Left colon (tissue), 2 donors: ENCODE results near the gene RAD51B. TPM values are rescaled to one million over a fixed set of nuclear protein-coding genes. Genes with fewer than 3 reads are reported as not detected.
A peak's percentile ranks its signal among the peaks of the same experiment; 100 is the strongest.

Source experiments
- ATAC-seq: fragments of 200-7000 bp; cut with Tn5 transposase; one replicate; pipeline ENCODE4 v1.9.1; 2020; ENCODE audit warnings: mild to moderate bottlenecking, moderate library complexity
- DNase-seq, 2 donors: peaks; one replicate each; pipeline ENCODE4 v3.0.0-alpha.2; 2020
- intact Hi-C, 2 donors: fragments of 100-400 bp; cut with DNase I in 1 of 2; cut with micrococcal nuclease in 1 of 2; formaldehyde crosslinking; loops; one replicate each; pipeline versions ENCODE4 v1.11.2 to v1.14.0; 2022; cut with DNase I, micrococcal nuclease
- total RNA-seq, 2 donors: library from RNA; stranded (reverse); fragmentation: NEBNext Ultra II Directional; extraction: Animal tissue kit (Norgen Biotek cat#: 25700); gene quantifications; one replicate each; pipeline ENCODE4 v1.2.1, GENCODE V29; 2021
- donor health status: DM: no; HTN: no; CAD: no.
- donor health status: DM: yes; HTN: yes; CAD: no.

The RAD51B gene
- total RNA-seq, 2 donors from 2014 or later: 13.7 to 16.8 TPM

- intact Hi-C loops: no loop called here
- ATAC-seq (no peak), DNase-seq (no peak)
These were observed 1.5 kb downstream of the RAD51B start for GRCh38 chr14:67821121-67821520.

- DNase-seq (peak in 1 of 2 donors; percentile 18), ATAC-seq (peak; percentile 98)
- intact Hi-C loops: loop anchor here in 1 of 2 donors (10.0 kb wide), 1 partner anchor 1004 kb away; no protein-coding TSS in a partner anchor
These were observed 11.5 kb downstream of the RAD51B start for GRCh38 chr14:67831113-67831512.

GRCh38 chr14:67833403-67833802 is 13.8 kb downstream of the RAD51B start:
- ATAC-seq: no peak
- intact Hi-C loops: loop anchor here in 1 of 2 donors (10.0 kb wide), 1 partner anchor 1001 kb away; no protein-coding TSS in a partner anchor

GRCh38 chr14:67835596-67835995 is 16.0 kb downstream of the RAD51B start:
- no peak for ATAC-seq
- intact Hi-C loops: loop anchor here in 1 of 2 donors (10.0 kb wide), 1 partner anchor 999 kb away; no protein-coding TSS in a partner anchor
- no peak for DNase-seq

More at GRCh38 chr14:67833403-67833802, 13.8 kb downstream of the RAD51B start:
- no peak for DNase-seq

GRCh38 chr14:67837011-67837624 is 17.5 kb downstream of the RAD51B start:
- peak; percentile 81 for ATAC-seq
- DNase-seq: peak in 1 of 2 donors; percentile 72
- intact Hi-C loops: loop anchor here in 1 of 2 donors (10.0 kb wide), 1 partner anchor 998 kb away; no protein-coding TSS in a partner anchor

- ATAC-seq (no peak), DNase-seq (no peak)
- intact Hi-C loops: no loop called here
These were observed 26.5 kb downstream of the RAD51B start for GRCh38 chr14:67846029-67846610.

GRCh38 chr14:67850066-67850830 is 30.7 kb downstream of the RAD51B start:
- intact Hi-C loops: loop anchor here in 1 of 2 donors (10.0 kb wide), 1 partner anchor 55 kb away; no protein-coding TSS in a partner anchor
- no peak for DNase-seq
- no peak for ATAC-seq

- DNase-seq (peak in 1 of 2 donors; percentile 27), ATAC-seq (no peak)
- intact Hi-C loops: loop anchor here in 1 of 2 donors (10.0 kb wide), 1 partner anchor 53 kb away; no protein-coding TSS in a partner anchor
These were observed 32.3 kb downstream of the RAD51B start for GRCh38 chr14:67851785-67852410.

- intact Hi-C loops: loop anchor here in 1 of 2 donors (10.0 kb wide), 1 partner anchor 52 kb away; no protein-coding TSS in a partner anchor
These were observed 33.5 kb downstream of the RAD51B start for GRCh38 chr14:67852926-67853604.

GRCh38 chr14:67853715-67854114 is 34.1 kb downstream of the RAD51B start:
- ATAC-seq (peak; percentile 73), DNase-seq (no peak)
- intact Hi-C loops: loop anchor here in 1 of 2 donors (10.0 kb wide), 1 partner anchor 51 kb away; no protein-coding TSS in a partner anchor

More at GRCh38 chr14:67852926-67853604, 33.5 kb downstream of the RAD51B start:
- ATAC-seq (peak; percentile 24), DNase-seq (no peak)

- DNase-seq (no peak), ATAC-seq (peak; percentile 70)
- intact Hi-C loops: loop anchor here in 1 of 2 donors (10.0 kb wide), 1 partner anchor 48 kb away; no protein-coding TSS in a partner anchor
These were observed 37.2 kb downstream of the RAD51B start for GRCh38 chr14:67856827-67857226.

GRCh38 chr14:67857778-67858350 is 38.3 kb downstream of the RAD51B start:
- ATAC-seq (no peak), DNase-seq (no peak)
- intact Hi-C loops: loop anchor here in 1 of 2 donors (10.0 kb wide), 1 partner anchor 47 kb away; no protein-coding TSS in a partner anchor

- DNase-seq: no peak
- intact Hi-C loops: loop anchor here in 1 of 2 donors (10.0 kb wide), 1 partner anchor 46 kb away; no protein-coding TSS in a partner anchor
- no peak for ATAC-seq
These were observed 39.7 kb downstream of the RAD51B start for GRCh38 chr14:67859169-67859749.

GRCh38 chr14:67863223-67863622 is 43.6 kb downstream of the RAD51B start:
- ATAC-seq: no peak
- intact Hi-C loops: no loop called here

GRCh38 chr14:67875175-67876006 is 55.8 kb downstream of the RAD51B start:
- ATAC-seq: no peak

More at GRCh38 chr14:67863223-67863622, 43.6 kb downstream of the RAD51B start:
- DNase-seq: no peak

GRCh38 chr14:67879026-67879425 is 59.4 kb downstream of the RAD51B start:
- ATAC-seq (no peak), DNase-seq (no peak)
- intact Hi-C loops: no loop called here

More at GRCh38 chr14:67875175-67876006, 55.8 kb downstream of the RAD51B start:
- intact Hi-C loops: no loop called here
- DNase-seq: no peak
